ENCODE measurements around the gene LOX. TPM values are rescaled to one million over a fixed set of nuclear protein-coding genes. Genes with fewer than 3 reads are reported as not detected.

LOX gene
- total RNA-seq, 1 experiment from 2014 or later = 0.12 TPM

- intact Hi-C loops (cut with micrococcal nuclease) = no loop called here
- no peak for TF ChIP-seq REST (IDR thresholded peaks at IDR 0.05; ENCODE audit: low read depth)
- no peak for TF ChIP-seq SP1 (IDR thresholded peaks at IDR 0.05; ENCODE audit: low read depth)
- no peak for TF ChIP-seq ZNF274 (IDR thresholded peaks at IDR 0.05; ENCODE audit: low read depth, low read length)
- TF ChIP-seq RAD21 (IDR thresholded peaks at IDR 0.05; ENCODE audit: low read depth) = no peak
- no peak for TF ChIP-seq CEBPB (IDR thresholded peaks at IDR 0.05; ENCODE audit: low read depth)
- TF ChIP-seq ELF1 (IDR thresholded peaks at IDR 0.05; ENCODE audit: borderline replicate concordance, low read depth) = no peak
- no peak for TF ChIP-seq POLR2A (IDR thresholded peaks at IDR 0.05; ENCODE audit: borderline replicate concordance, extremely low read depth, insufficient read depth, insufficient read length)
- TF ChIP-seq SIN3A (IDR thresholded peaks at IDR 0.05; ENCODE audit: low read depth) = no peak
- H4K20me1 ChIP-seq (ENCODE audit: insufficient read depth) = peaks cover 5% of the 10 kb centered on the region; the same call in 1 of the 2 replicates
- H3K27me3 ChIP-seq (ENCODE audit: insufficient read depth, low read length) = no peaks in the 10 kb centered on the region
- H2AFZ ChIP-seq (ENCODE audit: low read depth, low read length, poor library complexity, severe bottlenecking) = no peak overlapping the region
- no TSS peak for BruUV-seq (replicated peaks)
- no peaks in the 10 kb centered on the region for H3K9me3 ChIP-seq (ENCODE audit: control insufficient read depth in 1 of 2, insufficient read depth in 1 of 2, low read depth in 1 of 2, low read length in 2 of 2)
- H3K36me3 ChIP-seq (ENCODE audit: control insufficient read depth in 1 of 2, insufficient read depth in 2 of 2, low read length in 2 of 2) = no peaks in the 10 kb centered on the region
- no peak overlapping the region for H3K4me3 ChIP-seq (replicated peaks in 1 of 2; ENCODE audit: low read depth in 1 of 2, low read length in 2 of 2)
- no peaks in the 10 kb centered on the region for H3K4me1 ChIP-seq (ENCODE audit: control insufficient read depth in 1 of 2, insufficient read depth in 2 of 2, low read length in 2 of 2)
- H3K9ac ChIP-seq (ENCODE audit: low read length) = no peak overlapping the region
- peaks cover 63% of the 10 kb centered on the region for H3K79me2 ChIP-seq (ENCODE audit: insufficient read depth, low read length)
- H3K4me2 ChIP-seq (ENCODE audit: low read length) = no peak overlapping the region
- no peak for ATAC-seq
- ChIA-PET RAD21 (ENCODE audit: low non-redundant PET in 1 of 2, low total read pairs in 2 of 2, uncharacterized antibody in 2 of 2, unreplicated experiment in 2 of 2) (no interaction called here), POLR2A (no interaction called here), CTCF (no interaction called here)
- H3K27ac ChIP-seq (ENCODE audit: low read depth, low read length) = no peak overlapping the region
- no peaks in the 10 kb centered on the region for H3K9me2 ChIP-seq (ENCODE audit: insufficient read depth)
- DNase-seq (ENCODE audit: low read depth, low spot score) = no peak
Observed at GRCh38 chr5:122014236-122014935, 63.7 kb downstream of the LOX start.

Other genes starting within 250 kb of the LOX start
- not detected for gene FTMT, start 226.4 kb downstream of the LOX start, total RNA-seq (2021; ENCODE audit: unreplicated experiment)
- 8.1 TPM for gene SRFBP1, start 116.3 kb downstream of the LOX start, total RNA-seq (2021; ENCODE audit: unreplicated experiment)
- 0.37 TPM for gene ZNF474, start 51.3 kb upstream of the LOX start, total RNA-seq (2021; ENCODE audit: unreplicated experiment)
- not detected for gene SNCAIP, start 234.0 kb upstream of the LOX start, total RNA-seq (2021; ENCODE audit: unreplicated experiment)